GF-D8 (cell line): ENCODE results near the gene ITSN2.
"Not testable (repeated sequence)": the region's sequence is repeated elsewhere in the genome, so short reads cannot be mapped to it uniquely, and the experiment has no call there.

ENCODE experiments used
- DNase-seq: peaks from one replicate; lab custom pipeline; 2025; lab: John Stamatoyannopoulos, UW

ITSN2 gene

GRCh38 chr2:24360050-24360962 lies at the start of gene ITSN2:
Gene ITSN2 (minus strand): TSS chr2:24360536. CDS start chr2:24328082, 32,454 bp downstream.
- peak; percentile 27 for DNase-seq

- no peak for DNase-seq
Measured at GRCh38 chr2:24409171-24409570, 48.8 kb upstream of the ITSN2 start.

- DNase-seq: not testable (repeated sequence)
Measured at GRCh38 chr2:24408704-24409103, 48.4 kb upstream of the ITSN2 start.

- no peak for DNase-seq
Measured at GRCh38 chr2:24404491-24404921, 44.2 kb upstream of the ITSN2 start.

GRCh38 chr2:24403832-24404212 lies 43.5 kb upstream of the ITSN2 start:
- DNase-seq: no peak

- no peak for DNase-seq
Measured at GRCh38 chr2:24403168-24403831, 43.0 kb upstream of the ITSN2 start.

- no peak for DNase-seq
Measured at GRCh38 chr2:24402242-24403097, 42.1 kb upstream of the ITSN2 start.

GRCh38 chr2:24400207-24400907 lies 40.0 kb upstream of the ITSN2 start:
- no peak for DNase-seq

- DNase-seq: no peak
Measured at GRCh38 chr2:24399434-24400206, 39.3 kb upstream of the ITSN2 start.

- no peak for DNase-seq
Measured at GRCh38 chr2:24394998-24395397, 34.7 kb upstream of the ITSN2 start.

- no peak for DNase-seq
Measured at GRCh38 chr2:24392542-24393059, 32.3 kb upstream of the ITSN2 start.

GRCh38 chr2:24385366-24385765 lies 25.0 kb upstream of the ITSN2 start:
- DNase-seq: no peak

- no peak for DNase-seq
Measured at GRCh38 chr2:24382363-24383073, 22.2 kb upstream of the ITSN2 start.

- DNase-seq: no peak
Measured at GRCh38 chr2:24380820-24381219, 20.5 kb upstream of the ITSN2 start.

GRCh38 chr2:24375349-24376087 lies 15.2 kb upstream of the ITSN2 start:
- DNase-seq: no peak

GRCh38 chr2:24374301-24374700 lies 14.0 kb upstream of the ITSN2 start:
- no peak for DNase-seq

GRCh38 chr2:24372033-24372432 lies 11.7 kb upstream of the ITSN2 start:
- DNase-seq: no peak

GRCh38 chr2:24365826-24366225 lies 5.5 kb upstream of the ITSN2 start:
- no peak for DNase-seq

- no peak for DNase-seq
Measured at GRCh38 chr2:24365051-24365450, 4.7 kb upstream of the ITSN2 start.
